Stimulated activated CD4-positive, alpha-beta T cell treated with anti-CD3 and anti-CD28 coated beads, Interleukin-15, amount 100 ng/mL, for 1 hour (primary cell): ENCODE data around the gene WDR75.
"Not testable (repeated sequence)": the region's sequence is repeated elsewhere in the genome, so short reads cannot be mapped to it uniquely, and the experiment has no call there.

Source experiments
- DNase-seq, 2 donors: peaks; one replicate each; pipeline ENCODE4 v3.0.0-alpha.2; 2020; ENCODE audit warnings: low read depth in 1 of 2, low spot score in 1 of 2

WDR75 gene

GRCh38 chr2:189440644-189440946, 679 bp upstream of the WDR75 start:
- no peak for DNase-seq

GRCh38 chr2:189441709-189442074, 418 bp downstream of the WDR75 start:
- DNase-seq: no peak

GRCh38 chr2:189442468-189442867, 1.2 kb downstream of the WDR75 start:
- DNase-seq: no peak

GRCh38 chr2:189444322-189444721, 3.0 kb downstream of the WDR75 start:
- DNase-seq: no peak

- DNase-seq: no peak
Measured at GRCh38 chr2:189446780-189447179, 5.5 kb downstream of the WDR75 start.

GRCh38 chr2:189454009-189454408, 12.7 kb downstream of the WDR75 start:
- no peak for DNase-seq

GRCh38 chr2:189465076-189465475, 23.8 kb downstream of the WDR75 start:
- DNase-seq: no peak

- DNase-seq: no peak
Measured at GRCh38 chr2:189465478-189465877, 24.2 kb downstream of the WDR75 start.

GRCh38 chr2:189466046-189466445, 24.8 kb downstream of the WDR75 start:
- no peak for DNase-seq

- no peak for DNase-seq
Measured at GRCh38 chr2:189466656-189467055, 25.4 kb downstream of the WDR75 start.

- DNase-seq: no peak
Measured at GRCh38 chr2:189467160-189467559, 25.9 kb downstream of the WDR75 start.

GRCh38 chr2:189467593-189467992, 26.3 kb downstream of the WDR75 start:
- no peak for DNase-seq

GRCh38 chr2:189474526-189474925, 33.3 kb downstream of the WDR75 start:
- DNase-seq: no peak

- no peak for DNase-seq
Measured at GRCh38 chr2:189477756-189478155, 36.5 kb downstream of the WDR75 start.

- DNase-seq: not testable (repeated sequence)
Measured at GRCh38 chr2:189478289-189478688, 37.0 kb downstream of the WDR75 start.

- no peak for DNase-seq
Measured at GRCh38 chr2:189481071-189481470, 39.8 kb downstream of the WDR75 start.

GRCh38 chr2:189483571-189483970, 42.3 kb downstream of the WDR75 start:
- no peak for DNase-seq

- DNase-seq: no peak
Measured at GRCh38 chr2:189483980-189484740, 42.9 kb downstream of the WDR75 start.

GRCh38 chr2:189485146-189485545, 43.9 kb downstream of the WDR75 start:
- DNase-seq: no peak

- no peak for DNase-seq
Measured at GRCh38 chr2:189486237-189486770, 45.0 kb downstream of the WDR75 start.

- no peak for DNase-seq
Measured at GRCh38 chr2:189487283-189488007, 46.2 kb downstream of the WDR75 start.

GRCh38 chr2:189488008-189488310, 46.7 kb downstream of the WDR75 start:
- DNase-seq: no peak

- DNase-seq: no peak
Measured at GRCh38 chr2:189492451-189492850, 51.2 kb downstream of the WDR75 start.
